Vagina (tissue), 2 donors: ENCODE measurements around the gene TOMM5.
A peak's percentile ranks its signal among the peaks of the same experiment; 100 is the strongest.

ENCODE experiments used
- POLR2A ChIP-seq, 2 donors: fragments of 450-650 bp; IDR thresholded peaks; one replicate each; pipeline ENCODE4 v1.6.1; 2017; ENCODE audit warnings: antibody characterized with exemption in 2 of 2, mild to moderate bottlenecking in 2 of 2, moderate library complexity in 2 of 2
- TF ChIP-seq, protein P1 (sequence below), 3 experiments: fragments of 450-650 bp in 2 of 3; fragments of 200-600 bp in 1 of 3; sonication (generic) in 1 of 3; IDR thresholded peaks; one replicate each; pipeline ENCODE4 v1.5.1; 2017 to 2019; ENCODE audit warnings: antibody characterized with exemption in 3 of 3, mild to moderate bottlenecking in 2 of 3, moderate library complexity in 2 of 3

DNA sequence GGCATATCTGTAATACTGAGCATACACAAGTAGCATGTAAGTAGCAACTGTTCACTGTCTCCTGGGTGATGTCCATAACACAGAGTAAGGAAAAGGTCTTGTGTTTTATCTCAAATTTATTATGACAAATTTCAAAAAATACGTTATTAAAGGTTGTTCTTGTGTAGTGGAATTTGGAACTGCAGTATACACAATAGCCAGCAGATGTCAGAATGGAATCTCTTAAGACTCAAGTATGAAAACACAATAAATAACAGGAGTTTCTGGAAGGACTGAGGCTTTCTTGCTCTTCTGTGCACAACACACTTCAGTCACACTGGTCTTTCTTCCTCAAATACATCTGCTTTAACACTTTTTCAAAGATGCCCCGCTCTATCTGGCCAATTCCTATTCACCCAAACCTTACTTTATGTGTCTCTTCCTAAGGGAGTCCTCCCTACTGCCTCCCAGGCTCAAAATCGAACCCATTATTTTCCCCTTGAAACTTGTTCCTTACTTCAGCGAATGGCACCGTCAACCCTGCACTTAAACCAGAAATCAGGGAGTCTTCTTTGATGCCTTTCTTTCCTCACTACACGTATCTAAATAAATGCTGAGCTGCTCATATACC is 9.7 kb downstream of the TOMM5 start:
- TF ChIP-seq, protein P1, sequence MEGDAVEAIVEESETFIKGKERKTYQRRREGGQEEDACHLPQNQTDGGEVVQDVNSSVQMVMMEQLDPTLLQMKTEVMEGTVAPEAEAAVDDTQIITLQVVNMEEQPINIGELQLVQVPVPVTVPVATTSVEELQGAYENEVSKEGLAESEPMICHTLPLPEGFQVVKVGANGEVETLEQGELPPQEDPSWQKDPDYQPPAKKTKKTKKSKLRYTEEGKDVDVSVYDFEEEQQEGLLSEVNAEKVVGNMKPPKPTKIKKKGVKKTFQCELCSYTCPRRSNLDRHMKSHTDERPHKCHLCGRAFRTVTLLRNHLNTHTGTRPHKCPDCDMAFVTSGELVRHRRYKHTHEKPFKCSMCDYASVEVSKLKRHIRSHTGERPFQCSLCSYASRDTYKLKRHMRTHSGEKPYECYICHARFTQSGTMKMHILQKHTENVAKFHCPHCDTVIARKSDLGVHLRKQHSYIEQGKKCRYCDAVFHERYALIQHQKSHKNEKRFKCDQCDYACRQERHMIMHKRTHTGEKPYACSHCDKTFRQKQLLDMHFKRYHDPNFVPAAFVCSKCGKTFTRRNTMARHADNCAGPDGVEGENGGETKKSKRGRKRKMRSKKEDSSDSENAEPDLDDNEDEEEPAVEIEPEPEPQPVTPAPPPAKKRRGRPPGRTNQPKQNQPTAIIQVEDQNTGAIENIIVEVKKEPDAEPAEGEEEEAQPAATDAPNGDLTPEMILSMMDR (IDR thresholded peaks at IDR 0.05), result peak in 2 of 3 experiments; percentile 23 to 64
- TF ChIP-seq POLR2A (IDR thresholded peaks at IDR 0.05), result no peak
